Fibroblast of mammary gland (primary cell): Measurements from ENCODE around the gene RAB6B.

Source experiments
- DNase-seq: peaks from one replicate; pipeline ENCODE4 v3.0.0-alpha.2; 2010; ENCODE audit warnings: low read depth
- H3K4me3 ChIP-seq: 2 replicates; pipeline ENCODE4 v1.5.1; 2011; ENCODE audit warnings: low read depth, mild to moderate bottlenecking, low read length, moderate library complexity; ENCODE audit not compliant: control insufficient read depth
- TF ChIP-seq, protein P1 (sequence below): conservative IDR thresholded peaks from 2 replicates; pipeline ENCODE4 v1.5.1; 2011; ENCODE audit warnings: low read depth, low read length, inconsistent platforms; ENCODE audit not compliant: control insufficient read depth, insufficient read depth

The RAB6B gene

DNA sequence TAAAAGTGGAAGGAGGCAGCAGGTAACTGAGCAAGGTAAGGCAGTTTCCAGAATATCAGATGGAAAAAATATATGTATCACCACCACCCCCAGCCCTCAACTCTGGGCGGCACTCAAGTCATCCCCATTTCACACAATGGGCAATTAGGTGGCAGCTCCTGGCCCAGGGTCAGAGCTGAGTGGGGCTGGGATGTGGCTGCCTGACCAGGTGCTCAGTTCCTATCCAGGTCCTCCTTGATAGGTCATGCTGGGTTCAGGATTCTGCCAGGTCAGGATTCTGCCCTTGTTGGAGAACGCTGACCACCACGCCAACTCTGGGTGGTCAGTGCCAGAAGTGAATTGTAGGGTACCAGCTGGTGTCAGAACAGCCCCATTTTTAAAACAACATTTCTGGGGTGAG lies 29.5 kb downstream of the RAB6B start:
- DNase-seq, result no peak
- H3K4me3 ChIP-seq, result no peak overlapping the region
- TF ChIP-seq, protein P1, sequence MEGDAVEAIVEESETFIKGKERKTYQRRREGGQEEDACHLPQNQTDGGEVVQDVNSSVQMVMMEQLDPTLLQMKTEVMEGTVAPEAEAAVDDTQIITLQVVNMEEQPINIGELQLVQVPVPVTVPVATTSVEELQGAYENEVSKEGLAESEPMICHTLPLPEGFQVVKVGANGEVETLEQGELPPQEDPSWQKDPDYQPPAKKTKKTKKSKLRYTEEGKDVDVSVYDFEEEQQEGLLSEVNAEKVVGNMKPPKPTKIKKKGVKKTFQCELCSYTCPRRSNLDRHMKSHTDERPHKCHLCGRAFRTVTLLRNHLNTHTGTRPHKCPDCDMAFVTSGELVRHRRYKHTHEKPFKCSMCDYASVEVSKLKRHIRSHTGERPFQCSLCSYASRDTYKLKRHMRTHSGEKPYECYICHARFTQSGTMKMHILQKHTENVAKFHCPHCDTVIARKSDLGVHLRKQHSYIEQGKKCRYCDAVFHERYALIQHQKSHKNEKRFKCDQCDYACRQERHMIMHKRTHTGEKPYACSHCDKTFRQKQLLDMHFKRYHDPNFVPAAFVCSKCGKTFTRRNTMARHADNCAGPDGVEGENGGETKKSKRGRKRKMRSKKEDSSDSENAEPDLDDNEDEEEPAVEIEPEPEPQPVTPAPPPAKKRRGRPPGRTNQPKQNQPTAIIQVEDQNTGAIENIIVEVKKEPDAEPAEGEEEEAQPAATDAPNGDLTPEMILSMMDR, result no peak

DNA sequence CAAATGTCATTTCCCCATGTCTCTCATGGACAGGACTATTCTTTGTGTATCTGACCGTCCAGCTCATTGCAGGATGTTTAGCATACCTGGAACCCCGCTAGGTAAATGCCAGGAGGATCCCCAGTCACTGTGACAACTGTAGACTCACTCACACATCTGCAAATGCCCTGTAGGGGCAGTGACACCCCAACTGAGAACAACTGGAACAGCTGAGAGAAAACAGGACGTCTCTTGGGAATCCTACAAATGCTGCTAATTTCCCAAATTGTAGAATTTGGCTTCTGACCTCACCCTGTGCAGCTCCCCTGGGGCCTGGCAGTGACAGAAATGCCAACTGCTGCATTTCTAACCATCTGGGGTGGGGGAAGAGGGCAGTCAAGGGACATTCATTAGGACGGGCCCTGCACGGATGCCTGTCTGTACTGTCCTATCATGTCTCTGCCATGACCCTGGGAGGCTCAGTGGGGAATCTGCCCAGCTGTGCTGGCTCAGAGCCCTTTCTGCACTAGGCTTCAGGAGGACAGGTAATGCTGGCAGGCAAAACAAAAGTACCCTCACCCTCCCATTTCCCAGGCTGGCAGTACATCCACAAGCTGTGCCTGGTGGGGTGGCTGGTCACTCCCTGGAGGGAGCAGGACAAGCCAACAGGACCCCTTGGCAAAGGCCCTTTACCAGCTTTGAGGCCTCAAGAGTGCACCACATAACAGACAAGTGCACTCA lies 30.4 kb downstream of the RAB6B start:
- DNase-seq, result no peak
- no peak overlapping the region for H3K4me3 ChIP-seq
- TF ChIP-seq, protein P1, result no peak

DNA sequence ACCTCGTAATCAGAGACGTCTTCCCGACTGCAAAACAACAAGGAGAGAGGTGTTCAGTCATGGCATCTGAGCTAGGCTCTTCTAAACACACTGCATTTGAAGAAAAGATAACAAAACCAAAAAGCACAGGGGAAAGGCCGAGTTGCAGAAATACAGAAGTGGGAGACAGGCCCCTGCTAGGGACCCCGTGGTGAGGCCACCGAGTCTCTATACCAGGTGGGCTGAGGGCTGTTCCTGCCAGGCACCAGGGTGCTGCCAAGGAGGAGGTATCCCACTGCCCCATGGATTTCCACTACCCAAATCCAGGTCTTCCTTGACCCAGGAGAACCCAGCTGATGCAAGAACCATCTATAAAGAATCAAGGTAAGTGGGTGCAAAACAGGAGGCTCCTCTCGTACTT lies 31.1 kb downstream of the RAB6B start:
- DNase-seq, result no peak
- TF ChIP-seq, protein P1, result no peak
- no peak overlapping the region for H3K4me3 ChIP-seq

DNA sequence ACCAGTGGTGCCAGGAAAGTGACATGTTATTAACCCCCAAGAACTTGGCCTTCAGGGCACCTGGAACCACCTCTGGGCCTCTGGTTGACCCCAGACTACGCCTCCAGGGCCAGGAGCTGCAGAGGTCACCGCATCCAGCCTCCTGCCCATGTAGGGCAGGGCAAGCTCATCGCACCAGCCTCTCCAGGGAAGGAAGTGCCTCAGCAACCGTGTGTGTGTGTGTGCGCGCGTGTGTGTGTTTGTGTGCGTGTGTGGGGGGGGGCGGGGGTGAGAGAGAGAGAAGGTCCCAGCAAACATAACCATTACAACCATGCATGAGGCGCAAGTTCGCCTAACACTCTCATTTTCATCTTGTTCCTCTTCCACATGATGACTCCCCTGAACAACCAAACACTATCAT lies 31.8 kb downstream of the RAB6B start:
- no peak overlapping the region for H3K4me3 ChIP-seq
- no peak for DNase-seq
- TF ChIP-seq, protein P1, result no peak

DNA sequence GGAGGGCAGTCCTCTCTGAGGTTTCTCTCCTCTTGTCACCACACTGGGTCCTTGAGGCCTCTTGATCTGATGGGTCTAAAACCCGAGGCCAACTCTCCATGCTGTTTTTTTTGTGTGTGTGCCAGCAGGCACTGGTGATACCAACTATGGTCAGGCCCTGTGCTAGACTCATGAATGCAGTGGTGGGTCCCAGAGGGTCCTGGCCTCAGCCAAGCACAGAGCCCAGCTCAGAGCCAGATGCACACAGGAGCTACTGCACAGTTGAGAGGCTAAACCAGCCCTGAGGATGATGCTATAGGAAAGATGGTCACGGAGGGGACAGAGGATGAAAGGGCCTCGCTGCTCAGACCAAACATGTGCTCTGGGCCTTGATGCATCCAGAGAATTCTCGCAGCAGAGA lies 33.5 kb downstream of the RAB6B start:
- no peak for DNase-seq
- H3K4me3 ChIP-seq, result no peak overlapping the region
- TF ChIP-seq, protein P1, result no peak

DNA sequence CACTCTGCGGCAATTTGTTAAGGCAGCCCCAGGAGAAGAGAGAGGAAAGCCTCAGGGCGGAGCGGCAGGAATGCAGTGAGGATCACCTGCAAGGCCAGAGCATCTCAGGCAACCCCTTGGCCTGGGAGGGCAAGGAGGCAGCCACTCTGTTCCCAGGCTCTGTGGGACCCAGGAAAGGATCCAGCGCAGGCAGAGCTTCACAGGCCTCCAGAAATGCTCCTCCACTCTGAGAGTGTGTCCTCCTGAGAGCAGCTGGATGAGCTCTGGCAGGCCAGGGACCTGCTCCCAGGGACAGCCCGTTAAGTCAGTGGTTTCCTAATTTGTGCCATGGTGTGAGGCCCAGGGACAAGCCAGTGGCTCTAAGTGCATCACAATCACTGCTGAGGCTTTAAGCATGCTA lies 35.2 kb downstream of the RAB6B start:
- TF ChIP-seq, protein P1, result no peak
- H3K4me3 ChIP-seq, result no peak overlapping the region
- no peak for DNase-seq
